Measurements from ENCODE around the gene SERINC1. TPM values are rescaled to one million over a fixed set of nuclear protein-coding genes. Genes with fewer than 3 reads are reported as not detected.
"Not testable (repeated sequence)": the region's sequence is repeated elsewhere in the genome, so short reads cannot be mapped to it uniquely, and the experiment has no call there.

Gene SERINC1
- 100 to 1,000 TPM; 111 to 177 (median 147) TPM for polyA plus RNA-seq (ENCODE audit: insufficient read length in 10 of 10)
- long read RNA-seq, donor 1, transcript SERINC1-201 (10 exons, 3,137 nt): major isoform, 17 of 23 reads
- long read RNA-seq, donor 1, partial matches to known transcripts: 6 of 23 reads
- long read RNA-seq, donor 1, other reads (novel, unspliced or antisense): 0 of 23 reads
- long read RNA-seq, donor 2, transcript SERINC1-201 (10 exons, 3,137 nt): major isoform, 32 of 37 reads
- long read RNA-seq, donor 2, partial matches to known transcripts: 5 of 37 reads
- long read RNA-seq, donor 2, other reads (novel, unspliced or antisense): 0 of 37 reads
- long read RNA-seq, donor 3: 0 reads
- long read RNA-seq, donor 4, transcript SERINC1-201 (10 exons, 3,137 nt): major isoform, 19 of 29 reads
- long read RNA-seq, donor 4, partial matches to known transcripts: 10 of 29 reads
- long read RNA-seq, donor 4, other reads (novel, unspliced or antisense): 0 of 29 reads
- long read RNA-seq, donor 5, transcript SERINC1-201 (10 exons, 3,137 nt): major isoform, 25 of 33 reads
- long read RNA-seq, donor 5, partial matches to known transcripts: 8 of 33 reads
- long read RNA-seq, donor 5, other reads (novel, unspliced or antisense): 0 of 33 reads
- long read RNA-seq, donor 6, transcript SERINC1-201 (10 exons, 3,137 nt): major isoform, 36 of 56 reads
- long read RNA-seq, donor 6, partial matches to known transcripts: 20 of 56 reads
- long read RNA-seq, donor 6, other reads (novel, unspliced or antisense): 0 of 56 reads
- long read RNA-seq, donor 7, transcript SERINC1-201 (10 exons, 3,137 nt): major isoform, 17 of 24 reads
- long read RNA-seq, donor 7, partial matches to known transcripts: 7 of 24 reads
- long read RNA-seq, donor 7, other reads (novel, unspliced or antisense): 0 of 24 reads
- long read RNA-seq, donor 8, transcript SERINC1-201 (10 exons, 3,137 nt): major isoform, 28 of 28 reads
- long read RNA-seq, donor 8, partial matches to known transcripts: 0 of 28 reads
- long read RNA-seq, donor 8, other reads (novel, unspliced or antisense): 0 of 28 reads
- long read RNA-seq, donor 9, transcript SERINC1-201 (10 exons, 3,137 nt): major isoform, 7 of 7 reads
- long read RNA-seq, donor 9, partial matches to known transcripts: 0 of 7 reads
- long read RNA-seq, donor 9, other reads (novel, unspliced or antisense): 0 of 7 reads

DNA sequence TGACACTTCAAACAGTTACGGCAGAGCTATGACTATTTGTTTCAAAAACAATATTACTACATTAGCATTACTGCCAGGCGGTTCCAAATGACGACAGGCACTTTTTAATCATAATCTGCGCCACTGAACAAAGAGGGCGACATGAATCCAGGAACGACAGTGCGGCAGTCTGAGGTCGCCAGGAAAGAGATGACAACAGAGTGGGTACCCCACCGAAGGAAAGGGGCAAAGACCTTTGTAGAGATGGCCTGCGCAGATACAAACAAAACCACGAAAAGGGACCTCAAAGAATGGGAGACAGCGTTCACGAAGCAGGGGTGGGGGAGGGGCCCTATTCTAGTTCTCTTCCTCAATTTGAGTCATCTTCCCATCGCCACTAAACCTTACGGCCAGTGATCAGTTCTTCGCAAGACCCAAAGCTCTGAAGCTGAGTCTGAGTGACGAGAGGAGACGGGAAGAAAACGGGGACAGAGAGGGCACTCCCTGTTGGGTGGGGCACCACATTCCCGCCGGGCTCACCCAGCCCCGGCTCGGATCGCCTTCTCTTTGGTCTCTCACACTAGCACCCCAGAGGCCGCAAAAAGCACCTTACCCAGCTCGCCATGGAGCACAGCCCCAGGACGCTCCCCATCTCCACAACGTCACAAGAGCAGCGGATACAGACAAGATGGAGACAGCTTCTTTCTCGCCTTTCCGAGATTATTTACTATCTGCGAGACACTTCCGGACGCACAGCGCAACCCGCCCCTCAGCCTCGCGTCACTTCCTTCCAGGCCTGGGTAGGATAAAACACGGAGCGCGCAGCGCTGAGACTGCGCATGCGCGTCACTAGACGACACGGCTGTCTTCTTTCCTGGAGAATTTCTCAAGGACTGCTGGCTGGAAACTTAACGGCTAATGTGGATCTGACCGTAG, at the start of gene SERINC1:
TSS of gene SERINC1 (minus strand) at position 701 of the 915 bp plus-strand sequence. CDS start at position 631, 70 bp downstream.
- peak; percentile 95 to 98 (median 98) for DNase-seq

GRCh38 chr6:122511193-122511924, 39.8 kb upstream of the SERINC1 start:
- no peak for DNase-seq

- DNase-seq: not testable (repeated sequence)
These were observed 33.6 kb upstream of the SERINC1 start for GRCh38 chr6:122505170-122505569.

- DNase-seq: no peak
These were observed 29.9 kb upstream of the SERINC1 start for GRCh38 chr6:122501475-122501874.

- DNase-seq: no peak
These were observed 24.0 kb upstream of the SERINC1 start for GRCh38 chr6:122495612-122496011.

DNA sequence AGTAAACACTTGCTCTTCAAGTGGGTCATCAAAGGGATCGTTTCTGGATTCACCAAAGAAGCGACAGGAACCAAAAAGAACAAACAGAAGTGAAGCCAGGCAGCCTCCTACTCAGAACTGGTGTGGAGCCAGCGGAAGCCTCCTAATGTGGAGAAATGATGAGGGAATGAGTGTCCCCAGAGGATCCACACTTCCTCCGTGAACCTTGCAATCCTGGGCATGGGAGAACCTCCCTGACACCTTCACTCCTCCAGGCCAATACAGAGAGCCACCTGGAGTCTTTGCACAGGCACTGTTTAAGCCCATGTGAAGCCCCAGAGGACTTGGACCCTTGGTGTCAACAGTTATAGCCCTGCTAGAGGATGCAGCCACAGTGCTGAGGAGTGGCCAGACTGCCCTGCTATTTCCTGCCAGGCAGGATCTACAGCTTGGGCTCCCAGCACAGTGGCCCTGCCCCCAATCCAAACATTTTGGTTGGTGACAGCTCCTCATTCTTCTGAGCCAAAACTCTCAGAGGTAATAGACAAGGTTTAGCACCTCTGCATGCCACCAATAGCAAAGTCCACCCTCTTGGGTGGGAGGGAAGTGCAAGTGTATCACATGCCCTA, 23.2 kb upstream of the SERINC1 start:
- DNase-seq: no peak

GRCh38 chr6:122491919-122492555, 20.4 kb upstream of the SERINC1 start:
- peak; percentile 54 to 83 (median 57) for DNase-seq

DNA sequence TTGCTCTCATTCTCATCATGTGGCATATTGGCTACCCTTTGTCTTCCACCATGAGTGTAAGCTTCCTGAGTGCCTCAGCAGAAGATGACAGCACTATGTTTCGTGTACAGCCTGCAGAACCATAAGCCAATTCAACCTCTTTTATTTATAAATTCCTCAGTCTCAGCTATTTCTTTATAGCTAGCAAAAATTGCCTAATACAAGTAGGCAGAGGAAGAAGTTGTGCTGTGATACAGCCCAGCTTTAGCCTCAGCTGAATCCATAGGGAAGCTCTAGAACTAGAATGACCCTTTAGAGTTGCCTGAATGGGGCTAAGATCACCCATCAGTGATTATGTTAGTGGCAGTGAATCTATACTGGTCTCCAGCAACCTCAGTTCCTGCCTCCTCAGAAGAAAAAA, 19.0 kb upstream of the SERINC1 start:
- no peak for DNase-seq

DNA sequence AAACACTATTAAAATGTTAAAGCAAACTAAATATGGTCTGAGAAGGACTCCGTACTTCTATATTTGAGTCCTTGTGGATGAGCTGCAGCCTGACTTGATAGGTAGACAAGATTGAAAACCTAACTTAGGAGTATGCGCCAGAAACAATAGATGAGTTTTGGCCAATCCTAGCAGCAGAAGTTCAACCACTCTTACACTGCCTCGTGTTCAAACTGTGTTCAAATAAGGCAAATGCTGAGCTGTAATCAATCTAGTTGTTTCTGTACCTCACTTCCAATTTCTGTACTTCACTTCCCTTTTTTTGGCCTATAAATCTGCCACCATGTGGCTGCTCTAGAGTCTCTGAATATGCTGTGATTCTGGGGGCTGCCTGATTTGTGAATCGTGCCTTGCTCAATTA, 13.2 kb upstream of the SERINC1 start:
- DNase-seq: no peak

DNA sequence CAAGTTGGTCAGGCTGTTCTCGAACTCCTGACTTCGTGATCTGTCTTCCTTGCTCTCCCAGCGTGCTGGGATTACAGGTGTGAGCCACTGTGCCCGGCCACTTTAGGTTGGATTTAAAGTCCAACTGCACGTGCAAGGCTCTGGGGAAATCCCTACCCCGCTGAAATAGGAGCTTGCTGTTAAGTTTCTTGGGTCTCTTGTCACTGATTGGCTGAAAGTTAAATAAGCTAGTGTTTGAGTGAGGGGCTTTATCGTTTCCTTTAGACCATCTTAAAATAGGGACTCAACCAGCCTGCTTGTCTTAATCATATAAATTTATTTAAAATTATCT, 11.1 kb upstream of the SERINC1 start:
- DNase-seq: no peak

DNA sequence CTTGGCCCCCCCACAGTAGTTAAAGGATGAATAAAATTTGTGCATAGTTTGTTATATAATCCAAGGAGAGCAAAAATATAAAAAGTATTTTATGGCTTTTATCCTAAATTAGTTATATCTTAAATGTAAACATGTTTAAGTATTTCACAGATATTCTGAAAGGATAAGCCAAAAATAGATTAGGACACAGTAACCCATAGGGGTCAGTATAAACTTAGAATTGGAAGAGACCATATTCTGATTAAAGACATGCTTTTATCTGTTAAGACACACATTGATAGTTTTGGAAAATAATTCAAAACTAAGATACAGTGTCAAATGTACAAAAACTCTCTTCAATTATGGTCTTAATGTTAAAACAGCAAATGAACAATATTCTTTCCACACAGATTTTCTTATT, 4.5 kb upstream of the SERINC1 start:
- DNase-seq: no peak

GRCh38 chr6:122472022-122472340, 374 bp upstream of the SERINC1 start:
- DNase-seq: no peak

DNA sequence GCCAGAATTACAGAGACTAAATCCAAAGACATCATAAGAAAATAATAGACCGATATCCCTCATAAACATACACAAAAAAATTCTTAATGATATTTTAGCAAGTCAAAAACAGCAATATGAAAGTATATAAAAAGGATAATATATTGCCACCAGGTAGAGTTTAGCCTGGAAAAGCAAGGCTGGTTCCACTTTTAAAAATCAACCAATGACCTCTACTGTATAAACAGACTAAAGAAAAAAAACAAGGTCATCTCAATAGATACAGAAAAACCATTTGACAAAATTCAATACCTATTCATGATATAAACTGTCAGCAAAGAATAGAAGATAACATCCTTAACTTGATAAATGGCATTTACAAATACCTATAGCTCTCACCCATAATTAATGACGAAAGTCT, 9.7 kb downstream of the SERINC1 start:
- DNase-seq: no peak

- DNase-seq: not testable (repeated sequence)
These were observed 11.7 kb downstream of the SERINC1 start for GRCh38 chr6:122459865-122460416.

- no peak for DNase-seq
These were observed 12.4 kb downstream of the SERINC1 start for GRCh38 chr6:122459240-122459639.

GRCh38 chr6:122458087-122458486, 13.5 kb downstream of the SERINC1 start:
- DNase-seq: no peak

DNA sequence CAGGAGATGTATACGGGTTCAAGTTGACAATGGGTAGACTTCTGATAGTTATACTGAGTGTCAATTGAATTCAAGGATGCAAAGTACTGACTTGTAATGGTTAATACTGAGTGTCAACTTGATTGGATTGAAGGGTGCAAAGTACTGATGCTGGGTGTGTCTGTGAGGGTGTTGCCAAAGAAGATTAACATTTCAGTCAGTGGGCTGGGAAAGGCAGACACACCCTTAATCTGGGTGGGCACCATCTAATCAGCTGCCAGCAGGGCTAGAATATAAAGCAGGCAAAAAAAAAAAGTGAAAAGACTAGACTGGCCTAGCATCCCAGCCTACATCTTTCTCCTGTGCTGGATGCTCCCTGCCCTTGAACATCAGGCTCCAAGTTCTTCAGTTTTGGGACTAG, 16.5 kb downstream of the SERINC1 start:
- DNase-seq: not testable (repeated sequence)

GRCh38 chr6:122454673-122455072, 16.9 kb downstream of the SERINC1 start:
- no peak for DNase-seq

- no peak for DNase-seq
These were observed 19.1 kb downstream of the SERINC1 start for GRCh38 chr6:122452509-122452908.
